IPS-NIHi11 (cell line): Measurements from ENCODE around the gene TPP1.

ENCODE experiments used
- DNase-seq: peaks from one replicate; pipeline ENCODE4 v3.0.0; 2012; ENCODE audit warnings: mixed read lengths, low spot score

Gene TPP1

DNA sequence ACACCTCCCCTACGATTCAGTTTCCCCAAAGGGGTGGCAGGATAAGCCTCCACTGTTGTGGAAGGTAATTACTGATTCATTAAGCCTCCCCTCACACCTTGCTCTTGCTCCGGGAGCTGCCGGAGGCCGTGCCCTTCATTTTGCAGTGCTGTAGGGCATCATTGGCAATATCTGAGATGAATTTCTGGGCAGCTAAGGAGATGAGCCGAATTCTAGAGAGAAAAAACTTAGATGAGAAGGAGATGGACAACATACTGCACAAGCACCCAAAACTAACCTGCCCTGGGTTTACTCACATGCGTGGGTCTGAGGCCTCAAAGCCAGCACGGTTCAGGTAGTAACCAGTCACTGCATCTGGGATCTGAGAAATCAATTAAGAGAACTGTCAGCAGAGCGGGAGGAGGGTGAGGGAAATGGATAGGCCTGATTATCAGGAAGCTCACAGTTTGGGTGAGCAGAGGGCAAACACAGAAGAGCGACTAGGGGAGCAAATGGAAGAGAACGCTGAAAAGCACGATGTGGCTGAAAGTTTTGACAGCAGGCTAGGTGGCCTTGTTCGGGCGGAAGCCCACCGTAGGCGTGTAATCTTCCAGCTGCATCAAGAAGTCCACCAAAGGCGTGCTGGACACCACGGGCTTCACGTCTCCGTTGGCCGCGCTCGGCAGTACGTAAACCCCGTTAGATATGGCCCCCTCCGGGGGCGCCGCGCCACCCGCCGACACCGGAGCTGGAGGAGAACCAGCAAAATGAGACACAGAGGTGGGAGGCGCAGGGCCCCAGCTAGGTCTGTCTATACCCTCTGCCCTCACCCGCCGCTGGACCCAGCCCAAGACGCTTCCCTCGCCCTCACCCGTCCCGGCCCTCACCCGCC, 7.9 kb downstream of the TPP1 start:
- DNase-seq: no peak

DNA sequence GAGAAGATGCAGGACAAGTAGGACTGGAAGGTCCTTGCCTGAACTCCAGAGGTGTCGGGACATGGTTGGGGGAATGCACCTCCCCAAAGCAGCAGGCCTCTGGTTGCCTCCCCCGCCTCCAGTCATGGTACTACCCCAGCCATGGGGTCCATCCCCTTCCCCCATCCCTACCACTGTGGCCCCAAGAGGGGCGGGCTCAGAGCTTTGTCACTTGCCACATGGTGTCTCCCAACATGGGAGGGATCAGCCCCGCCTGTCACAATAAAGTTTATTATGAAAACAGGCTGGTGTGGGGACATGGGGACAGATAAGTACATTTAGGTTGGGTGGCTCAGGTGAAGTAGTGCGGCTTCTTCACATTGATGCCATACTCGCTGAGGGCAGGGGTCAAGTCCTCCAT, 8.6 kb downstream of the TPP1 start:
- no peak for DNase-seq

DNA sequence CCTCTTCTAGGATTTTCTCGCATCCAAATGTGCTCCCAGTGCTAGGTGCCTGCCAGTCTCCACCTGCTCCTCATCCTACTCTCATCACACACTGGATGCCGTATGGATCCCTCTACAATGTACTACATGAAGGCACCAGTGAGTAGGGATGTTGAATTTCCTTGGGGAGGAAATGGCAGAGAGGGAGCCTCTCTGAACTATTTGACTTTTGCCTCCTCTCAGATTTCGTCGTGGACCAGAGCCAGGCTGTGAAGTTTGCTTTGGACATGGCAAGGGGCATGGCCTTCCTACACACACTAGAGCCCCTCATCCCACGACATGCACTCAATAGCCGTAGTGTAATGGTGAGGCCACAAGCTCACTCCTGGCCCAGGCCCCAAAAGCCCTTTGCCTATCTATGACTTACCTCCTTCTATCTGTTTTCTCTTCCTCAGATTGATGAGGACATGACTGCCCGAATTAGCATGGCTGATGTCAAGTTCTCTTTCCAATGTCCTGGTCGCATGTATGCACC, 9.7 kb downstream of the TPP1 start:
- DNase-seq: no peak

DNA sequence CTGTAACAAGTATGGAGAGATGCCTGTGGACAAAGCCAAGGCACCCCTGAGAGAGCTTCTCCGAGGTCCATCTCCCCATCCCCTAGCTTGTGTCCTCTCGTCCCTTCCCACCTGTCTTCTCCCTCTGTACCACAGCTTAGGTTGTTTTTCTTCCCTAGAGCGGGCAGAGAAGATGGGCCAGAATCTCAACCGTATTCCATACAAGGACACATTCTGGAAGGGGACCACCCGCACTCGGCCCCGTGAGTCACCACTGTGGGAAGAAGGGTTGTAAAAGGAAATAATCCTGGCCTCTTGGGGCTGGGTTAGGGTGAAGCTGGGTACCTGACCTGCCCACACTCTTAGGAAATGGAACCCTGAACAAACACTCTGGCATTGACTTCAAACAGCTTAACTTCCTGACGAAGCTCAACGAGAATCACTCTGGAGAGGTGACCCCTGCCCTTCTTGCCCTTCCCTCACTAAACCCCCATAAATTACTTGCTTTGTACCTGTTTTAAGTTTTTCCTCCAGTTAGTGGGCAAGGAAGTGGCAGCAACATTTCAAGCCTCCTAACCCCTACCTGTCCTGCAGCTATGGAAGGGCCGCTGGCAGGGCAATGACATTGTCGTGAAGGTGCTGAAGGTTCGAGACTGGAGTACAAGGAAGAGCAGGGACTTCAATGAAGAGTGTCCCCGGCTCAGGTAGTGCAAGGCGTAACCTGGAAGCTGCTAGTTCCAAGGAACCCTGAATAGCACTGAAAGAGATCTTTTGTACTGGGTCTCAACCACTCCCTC, 10.3 kb downstream of the TPP1 start:
- DNase-seq: no peak

DNA sequence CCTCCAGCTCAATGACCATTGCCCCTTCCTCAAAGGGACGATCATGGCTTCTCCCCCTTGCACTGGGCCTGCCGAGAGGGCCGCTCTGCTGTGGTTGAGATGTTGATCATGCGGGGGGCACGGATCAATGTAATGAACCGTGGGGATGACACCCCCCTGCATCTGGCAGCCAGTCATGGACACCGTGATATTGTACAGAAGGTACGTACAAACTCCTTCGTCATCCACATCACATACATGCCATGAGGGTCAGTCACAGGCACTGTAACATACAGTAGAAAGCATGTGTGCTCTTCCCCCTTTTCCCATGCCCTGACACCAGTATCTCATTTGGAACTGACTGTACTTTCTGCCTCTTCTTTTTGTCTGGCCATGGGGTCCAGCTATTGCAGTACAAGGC, 11.2 kb downstream of the TPP1 start:
- DNase-seq: no peak

DNA sequence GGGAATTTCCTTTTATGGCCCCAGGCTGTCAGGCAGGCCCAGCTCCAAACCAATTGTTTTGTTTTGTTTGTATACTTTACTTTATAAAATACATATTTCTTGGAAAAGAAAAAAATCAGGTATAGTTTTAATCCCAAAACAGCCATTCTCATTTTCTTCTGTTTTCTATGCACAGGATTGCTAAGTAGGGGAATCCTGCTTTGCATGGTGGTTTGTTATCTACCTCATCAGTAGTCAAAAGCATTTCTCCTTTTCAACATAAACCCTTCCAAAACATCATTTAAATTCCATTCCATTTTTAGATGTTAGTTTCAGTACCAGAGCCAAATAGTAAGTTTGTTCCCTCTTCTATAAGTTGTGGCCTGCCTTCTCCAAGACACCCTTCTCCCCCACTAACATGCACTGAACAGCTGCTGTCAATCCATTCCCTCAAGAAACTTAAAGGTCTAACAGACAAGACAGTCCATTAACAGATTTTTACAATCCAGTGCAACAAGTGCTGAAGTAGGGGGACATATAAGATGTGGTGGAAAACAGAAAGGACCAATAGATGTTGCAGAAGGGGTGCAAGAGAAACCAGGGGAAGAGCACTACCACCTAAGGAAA, 11.9 kb downstream of the TPP1 start:
- DNase-seq: no peak

DNA sequence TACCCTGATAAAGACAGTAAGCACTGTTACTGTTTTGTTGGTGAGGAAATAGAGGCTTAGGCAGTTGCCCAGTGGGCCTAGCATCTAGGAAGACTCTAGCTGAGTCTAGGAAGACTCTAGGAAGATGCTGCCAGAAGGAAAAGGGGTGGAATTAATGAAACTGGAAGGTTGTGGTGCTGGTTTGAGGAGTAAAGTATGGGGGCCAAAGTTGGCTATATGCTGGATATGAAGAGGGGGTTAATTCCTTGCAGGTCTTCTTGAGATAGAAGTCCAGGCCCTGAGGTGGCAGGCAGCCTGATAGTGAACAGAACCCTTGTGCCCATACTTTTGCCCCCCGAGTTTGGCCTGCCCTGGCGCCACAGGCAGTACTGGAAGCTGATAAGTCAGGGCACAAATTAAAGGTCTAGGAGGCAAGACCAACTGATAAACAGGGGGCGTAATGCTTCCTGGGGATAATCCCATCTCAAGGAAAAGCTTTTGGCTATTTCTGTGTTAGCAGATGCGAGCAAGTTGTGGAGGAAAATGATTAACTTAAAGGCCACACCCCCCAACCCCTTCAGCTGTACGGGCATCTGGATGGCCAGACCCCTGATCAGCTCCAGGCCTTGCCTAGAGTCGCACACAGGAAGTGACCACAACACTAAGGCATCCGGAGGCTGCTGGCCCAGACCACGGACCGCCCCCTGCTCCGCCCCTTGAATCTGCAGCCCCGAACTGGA, 12.6 kb downstream of the TPP1 start:
- peak; percentile 91 for DNase-seq

DNA sequence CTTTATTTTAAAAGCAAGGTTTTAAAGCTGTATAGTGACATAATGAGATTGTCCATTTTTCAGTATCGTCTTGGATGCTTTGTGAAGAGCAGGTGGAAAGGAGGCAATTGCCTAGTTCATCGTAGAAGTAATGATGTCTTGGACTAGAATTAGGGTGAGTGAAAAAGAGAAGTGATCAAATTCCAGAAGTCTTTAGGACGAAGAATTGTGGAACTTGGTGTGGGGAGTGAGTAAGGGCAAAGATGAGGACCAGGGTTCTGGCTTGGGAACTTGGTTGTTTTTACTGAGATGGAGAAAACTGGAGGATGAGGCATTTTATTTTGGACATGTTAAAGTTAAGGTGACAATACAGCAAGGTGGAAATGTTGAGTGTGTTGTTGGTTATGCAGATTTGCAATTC, 14.4 kb downstream of the TPP1 start:
- no peak for DNase-seq

DNA sequence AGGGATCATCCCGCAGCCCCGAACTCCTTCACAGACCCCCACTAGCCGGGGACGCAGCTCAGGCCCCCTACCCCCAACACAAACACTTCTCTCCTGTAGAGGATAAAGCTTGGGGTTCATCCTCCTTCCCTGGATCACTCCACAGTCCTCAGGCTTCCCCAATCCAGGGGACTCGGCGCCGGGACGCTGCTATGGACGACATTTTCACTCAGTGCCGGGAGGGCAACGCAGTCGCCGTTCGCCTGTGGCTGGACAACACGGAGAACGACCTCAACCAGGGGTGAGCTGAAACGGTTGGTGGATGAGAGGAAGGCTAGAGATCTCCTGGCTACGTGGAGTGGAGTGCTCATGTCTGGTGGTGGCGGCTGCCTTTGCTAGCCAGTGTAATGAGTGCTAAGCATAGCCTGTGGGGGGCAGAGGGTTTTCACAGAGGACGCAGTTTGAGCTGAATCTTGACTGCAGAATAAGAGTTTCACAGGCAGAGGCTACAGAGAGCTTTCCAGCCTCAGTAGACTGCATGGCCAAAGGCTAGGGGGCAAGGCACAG, 15.1 kb downstream of the TPP1 start:
- peak; percentile 42 for DNase-seq

DNA sequence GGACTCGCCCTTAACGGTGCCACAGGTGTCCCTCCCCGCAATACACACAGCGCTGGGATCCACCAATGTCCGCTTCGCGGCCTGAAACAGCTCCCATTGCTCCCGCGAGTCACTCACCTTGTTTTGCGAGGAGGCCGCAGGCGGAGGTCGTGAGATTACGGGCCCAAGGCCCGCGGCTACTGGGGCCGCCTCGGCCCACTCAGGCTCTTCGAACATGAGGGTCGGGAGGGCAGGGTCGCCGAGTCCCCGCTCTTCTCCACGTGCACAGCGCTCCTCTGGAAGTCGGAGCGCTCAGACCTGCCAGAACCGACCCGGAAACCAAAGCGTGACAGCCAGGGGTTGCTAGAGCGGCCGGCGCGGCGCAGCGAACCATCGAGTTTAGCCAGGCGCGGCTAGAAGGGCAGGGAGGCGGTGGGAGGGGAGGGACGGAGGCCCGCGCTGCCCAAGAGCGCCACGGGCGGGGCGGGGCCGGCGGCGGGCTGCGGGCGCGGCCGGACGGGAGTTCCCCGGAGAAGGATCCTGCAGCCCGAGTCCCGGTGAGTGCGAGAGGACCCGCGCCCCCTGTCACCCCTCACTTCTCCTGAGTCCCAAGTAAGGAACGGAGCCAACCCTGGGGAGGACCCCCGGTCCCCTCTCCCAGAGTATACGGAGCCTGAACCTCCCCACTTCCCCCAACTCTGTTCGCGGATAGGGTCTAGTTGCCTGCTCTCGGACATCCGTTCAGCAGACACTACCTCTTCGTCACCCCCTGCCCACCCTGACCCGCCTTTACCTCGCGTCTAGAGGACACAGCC, 15.7 kb downstream of the TPP1 start, which contains the start of the genes ILK and RRP8:
ILK (plus strand) TSS at position 488 of the 794 bp plus-strand sequence. CDS start 498 bp downstream, outside the sequence.
RRP8 (minus strand) TSS at position 330 of the 794 bp plus-strand sequence; CDS start at position 216, 114 bp downstream.
- peak; percentile 96 for DNase-seq

DNA sequence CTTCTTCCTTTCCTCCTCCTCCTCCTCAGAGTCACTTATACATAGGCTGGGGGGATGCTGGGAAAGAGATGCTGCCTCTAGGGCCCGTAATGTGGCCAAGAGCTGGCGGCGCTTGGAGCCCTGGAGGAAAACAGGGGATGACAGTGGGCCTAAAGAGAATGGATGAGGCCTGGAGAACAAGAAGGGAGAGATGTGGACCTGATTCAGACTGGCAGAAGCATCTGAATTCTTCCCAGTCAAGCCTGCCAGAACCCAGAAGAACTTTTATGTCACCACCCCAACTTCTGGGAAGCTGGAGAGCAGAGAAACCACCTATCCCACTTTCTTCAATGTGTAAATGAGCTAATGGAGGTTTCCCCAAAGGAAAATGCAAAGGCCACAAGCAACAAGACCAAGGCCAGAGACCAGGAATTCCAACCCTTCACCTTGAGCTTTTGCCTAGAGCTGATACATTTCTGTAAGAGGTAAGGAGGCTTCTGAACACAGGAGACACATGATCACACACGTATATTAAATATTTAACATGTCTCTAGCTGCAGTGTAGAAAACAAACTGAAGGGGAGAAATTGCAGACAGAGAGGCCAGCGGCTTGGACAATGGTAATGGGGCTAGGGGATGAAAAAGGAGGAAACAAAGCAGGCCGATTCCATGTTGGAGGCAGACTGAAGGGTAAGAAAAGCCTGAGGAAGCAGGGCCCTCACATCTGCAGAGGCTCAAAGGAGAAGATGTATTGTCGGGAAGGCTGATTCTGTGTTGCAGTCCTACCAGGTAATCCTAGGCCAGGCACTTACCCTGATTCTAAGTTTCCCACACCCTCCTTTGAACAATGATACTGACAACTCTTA, 16.9 kb downstream of the TPP1 start:
- DNase-seq: no peak

DNA sequence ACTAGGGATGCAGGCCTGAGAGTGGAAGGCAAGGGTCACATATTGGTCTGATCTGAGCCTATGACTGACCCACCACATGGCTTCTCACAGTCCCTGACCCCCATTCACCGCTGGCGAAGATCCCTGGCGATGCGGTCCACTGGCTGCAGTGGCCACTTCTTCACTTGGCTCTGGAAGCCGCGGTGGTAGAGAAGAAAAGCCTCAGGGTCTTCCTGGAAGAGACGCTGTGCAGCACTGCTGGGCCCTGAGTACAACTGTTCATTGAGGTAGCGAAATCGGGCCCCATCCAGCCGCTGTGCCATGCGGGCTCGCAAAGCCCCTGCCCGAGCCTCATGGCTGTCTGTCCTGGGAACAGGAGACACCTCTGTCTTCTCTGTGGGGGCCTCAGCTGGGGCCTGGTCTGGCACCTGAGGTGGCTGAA, 18.2 kb downstream of the TPP1 start:
- no peak for DNase-seq

DNA sequence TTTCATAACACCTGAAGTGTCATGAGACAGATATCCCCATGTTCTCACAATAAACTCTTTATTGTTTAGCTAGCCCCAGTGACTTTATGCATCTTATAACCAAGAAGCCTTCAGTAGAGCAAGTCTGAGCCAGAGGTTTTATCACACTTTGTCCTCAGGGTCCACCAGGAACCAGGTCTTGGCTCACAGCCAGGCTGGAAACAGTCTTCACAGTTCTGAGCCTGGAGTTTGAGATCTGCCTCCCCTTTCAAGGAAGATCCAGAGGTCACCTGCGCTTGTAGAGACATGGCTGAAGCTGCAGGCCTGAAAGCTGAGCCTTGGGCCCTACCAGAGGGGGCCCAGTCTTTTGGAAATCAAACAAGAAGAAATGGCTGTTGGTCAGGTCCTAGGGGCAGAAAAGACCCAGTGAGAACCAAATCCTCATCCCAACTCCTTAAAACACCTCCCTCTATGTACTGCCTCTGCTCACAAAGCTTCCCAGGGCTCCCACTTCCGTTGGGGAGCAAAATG, 19.3 kb downstream of the TPP1 start:
- DNase-seq: no peak

DNA sequence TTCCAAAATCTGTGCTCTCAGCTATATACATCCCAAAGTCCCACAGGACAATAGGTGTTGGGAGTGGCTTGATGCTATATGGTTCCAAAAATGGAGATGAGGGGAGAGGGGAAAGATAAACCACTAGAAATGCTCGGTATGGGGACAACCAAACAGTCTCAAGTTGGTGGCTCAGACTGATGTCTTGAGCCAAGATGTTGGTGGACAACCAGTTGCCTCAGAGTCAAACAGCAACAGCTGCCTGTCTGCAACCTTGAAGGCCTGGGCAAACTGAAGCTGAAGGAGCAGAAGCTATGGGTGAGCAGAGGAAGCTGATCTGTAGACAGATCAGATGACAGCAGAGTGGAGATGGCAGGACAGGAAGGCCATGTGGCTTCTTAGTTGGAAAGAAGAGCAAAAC, 19.8 kb downstream of the TPP1 start:
- DNase-seq: no peak

DNA sequence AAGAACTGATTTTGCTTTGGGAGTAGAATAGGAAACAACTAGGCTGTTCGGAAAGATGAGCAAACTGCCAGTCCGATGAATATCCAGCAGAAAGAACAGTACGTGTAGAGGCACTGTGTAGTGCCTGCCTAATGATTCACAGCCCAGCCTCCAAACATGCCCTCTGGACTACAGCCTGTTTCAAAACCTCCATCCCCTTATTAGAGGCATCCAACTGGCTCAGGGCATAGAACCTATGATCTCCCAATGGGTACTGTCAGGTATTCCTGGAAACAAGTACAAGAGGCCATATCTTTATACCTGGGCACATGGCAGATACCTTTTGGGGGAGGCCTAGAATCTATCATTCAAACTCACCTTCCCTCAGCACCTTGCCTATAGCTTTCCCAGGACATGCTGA, 20.7 kb downstream of the TPP1 start:
- DNase-seq: no peak

DNA sequence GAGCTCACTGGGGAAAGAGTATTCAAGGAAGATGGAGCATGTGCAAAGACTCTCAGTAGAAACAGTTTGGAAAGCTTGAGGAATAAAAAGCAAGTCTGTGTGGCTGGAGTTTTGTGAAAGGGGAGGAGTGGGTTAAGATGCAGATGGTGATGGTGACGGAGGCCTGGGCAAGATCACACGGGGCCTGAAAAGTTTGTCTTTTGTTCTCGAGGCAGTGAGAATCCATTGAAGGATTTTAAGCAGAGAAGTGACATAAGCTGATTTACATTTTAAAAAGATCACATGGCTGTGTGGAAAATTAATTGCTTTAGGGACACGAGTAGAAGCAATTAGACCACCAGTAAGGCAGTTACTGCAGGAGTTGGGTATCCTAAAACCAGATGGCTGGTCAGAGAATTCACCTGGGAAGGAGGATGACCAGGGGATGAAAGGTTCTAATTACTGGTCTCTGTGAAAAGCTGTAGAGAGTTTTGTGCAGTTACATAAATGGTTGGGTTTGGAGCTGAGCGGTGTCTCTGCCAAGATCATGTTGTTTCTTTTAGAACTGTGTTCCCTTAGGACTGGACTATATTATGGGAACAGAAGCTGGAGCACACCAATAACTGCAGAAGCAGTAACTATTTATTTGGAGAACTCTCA, 22.9 kb downstream of the TPP1 start:
- DNase-seq: no peak

DNA sequence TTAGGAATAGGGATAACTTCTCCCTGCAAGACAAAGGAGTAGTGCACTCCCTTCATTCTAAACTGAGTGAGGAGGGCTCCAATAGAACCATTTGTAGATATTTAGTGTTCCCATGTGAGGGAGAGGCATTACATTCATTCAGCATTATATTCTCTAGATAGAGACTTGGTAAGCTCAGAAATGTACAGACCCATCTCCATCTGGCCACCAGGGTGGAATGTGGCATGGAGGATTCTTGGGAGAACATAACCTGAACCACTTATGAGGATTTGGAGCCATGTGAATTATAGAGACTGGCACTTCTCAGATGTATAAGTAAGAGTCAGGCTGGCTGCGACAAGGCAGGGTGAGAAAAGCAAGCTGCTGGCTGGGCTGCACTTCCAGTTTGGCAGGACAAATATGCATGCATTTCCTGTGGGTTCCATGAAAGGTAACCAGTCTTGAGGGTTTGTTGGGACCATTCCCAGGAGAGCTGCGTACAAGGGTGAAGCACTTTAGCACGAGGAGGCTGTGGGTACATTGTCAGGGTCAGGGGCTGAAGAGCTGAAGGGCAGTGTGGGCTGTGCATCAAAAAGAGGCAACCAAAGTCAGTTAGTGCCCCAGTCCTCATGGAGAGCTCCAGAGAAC, 25.0 kb downstream of the TPP1 start:
- no peak for DNase-seq

DNA sequence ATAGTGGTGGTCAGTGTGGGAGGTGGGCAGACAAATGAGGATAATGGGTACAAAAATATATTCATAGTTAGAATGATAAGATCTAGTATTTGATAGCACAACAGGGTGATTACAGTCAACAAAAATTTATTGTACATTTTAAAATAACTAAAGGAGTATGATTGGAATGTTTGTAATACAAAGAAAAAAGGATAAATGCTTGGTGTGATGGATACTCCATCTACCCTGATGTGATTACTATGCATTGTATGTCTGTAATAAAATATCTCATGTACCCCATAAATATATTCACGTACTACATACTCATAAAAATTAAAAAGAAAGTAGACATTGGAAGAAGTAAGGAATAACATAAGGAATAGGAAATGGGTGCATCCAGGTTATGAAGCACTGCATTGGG, 31.2 kb downstream of the TPP1 start:
- DNase-seq: no peak
